SK-N-SH treated with all-trans-retinoic acid at 6 μM for 48 hours (cell line): Measurements from ENCODE around the gene CD68.

Experiments used
- ARNTL ChIP-seq: fragments of 450-650 bp; formaldehyde crosslinking; IDR thresholded peaks from 2 replicates; pipeline ENCODE4 v1.5.0; 2020; ENCODE audit warnings: low read depth, mild to moderate bottlenecking, moderate library complexity, borderline replicate concordance
- BACH2 ChIP-seq: fragments of 250-450 bp; sonication (Bioruptor Pico); IDR thresholded peaks from 2 replicates; pipeline ENCODE4 v1.9.0; 2021; ENCODE audit warnings: mild to moderate bottlenecking, borderline replicate concordance
- CREB5 ChIP-seq: fragments of 250-450 bp; sonication (Bioruptor Pico); IDR thresholded peaks from 2 replicates; pipeline ENCODE4 v1.5.1; 2020; ENCODE audit warnings: low read depth, mild to moderate bottlenecking, moderate library complexity
- ISL1 ChIP-seq: fragments of 250-450 bp; sonication (Bioruptor Pico); IDR thresholded peaks from 2 replicates; pipeline ENCODE4 v2.1.2; 2022; ENCODE audit warnings: mild to moderate bottlenecking, moderate library complexity
- TCF4 ChIP-seq: fragments of 250-450 bp; sonication (Bioruptor Pico); IDR thresholded peaks from 2 replicates; pipeline ENCODE4 v1.8.0; 2021; ENCODE audit warnings: mild to moderate bottlenecking, moderate library complexity, borderline replicate concordance
- ZC3H10 ChIP-seq: fragments of 250-450 bp; sonication (Bioruptor Pico); IDR thresholded peaks from 2 replicates; pipeline ENCODE4 v1.5.1; 2021; ENCODE audit warnings: mild to moderate bottlenecking, moderate library complexity
- ZFP3 ChIP-seq: fragments of 250-450 bp; sonication (Bioruptor Pico); IDR thresholded peaks from 2 replicates; pipeline ENCODE4 v1.5.0; 2020; ENCODE audit warnings: mild to moderate bottlenecking, moderate library complexity
- ZFP30 ChIP-seq: fragments of 450-650 bp; formaldehyde crosslinking; IDR thresholded peaks from 2 replicates; pipeline ENCODE4 v1.5.0; 2022; ENCODE audit warnings: mild to moderate bottlenecking, moderate library complexity
- ZNF8 ChIP-seq: fragments of 450-650 bp; formaldehyde crosslinking; IDR thresholded peaks from 2 replicates; pipeline ENCODE4 v1.5.0; 2020; ENCODE audit warnings: mild to moderate bottlenecking, moderate library complexity

- TF ChIP-seq ISL1 (CRISPR knock-in tag) (no peak), CREB5 (CRISPR knock-in tag) (no peak), ZC3H10 (CRISPR knock-in tag) (no peak), ARNTL (no peak), TCF4 (no peak), BACH2 (no peak), ZFP30 (CRISPR knock-in tag) (no peak), ZNF8 (CRISPR knock-in tag) (no peak), ZFP3 (CRISPR knock-in tag) (no peak)
Observed at GRCh38 chr17:7574176-7574953, 5.1 kb upstream of the CD68 start.
